Loucy (cell line): ENCODE results near the gene AP1B1.

Source experiments
- EZH2phosphoT487 ChIP-seq: fragments of 200-600 bp; IDR thresholded peaks from 2 replicates; pipeline ENCODE4 v1.6.1; 2018; ENCODE audit warnings: antibody characterized with exemption, mild to moderate bottlenecking, moderate library complexity, borderline replicate concordance
- TF ChIP-seq, protein P1 (sequence below): fragments of 200-600 bp; sonication (generic); conservative IDR thresholded peaks from 2 replicates; pipeline ENCODE4 v1.5.1; 2014; ENCODE audit warnings: mild to moderate bottlenecking, antibody characterized with exemption, low read length

- TF ChIP-seq, protein P1, sequence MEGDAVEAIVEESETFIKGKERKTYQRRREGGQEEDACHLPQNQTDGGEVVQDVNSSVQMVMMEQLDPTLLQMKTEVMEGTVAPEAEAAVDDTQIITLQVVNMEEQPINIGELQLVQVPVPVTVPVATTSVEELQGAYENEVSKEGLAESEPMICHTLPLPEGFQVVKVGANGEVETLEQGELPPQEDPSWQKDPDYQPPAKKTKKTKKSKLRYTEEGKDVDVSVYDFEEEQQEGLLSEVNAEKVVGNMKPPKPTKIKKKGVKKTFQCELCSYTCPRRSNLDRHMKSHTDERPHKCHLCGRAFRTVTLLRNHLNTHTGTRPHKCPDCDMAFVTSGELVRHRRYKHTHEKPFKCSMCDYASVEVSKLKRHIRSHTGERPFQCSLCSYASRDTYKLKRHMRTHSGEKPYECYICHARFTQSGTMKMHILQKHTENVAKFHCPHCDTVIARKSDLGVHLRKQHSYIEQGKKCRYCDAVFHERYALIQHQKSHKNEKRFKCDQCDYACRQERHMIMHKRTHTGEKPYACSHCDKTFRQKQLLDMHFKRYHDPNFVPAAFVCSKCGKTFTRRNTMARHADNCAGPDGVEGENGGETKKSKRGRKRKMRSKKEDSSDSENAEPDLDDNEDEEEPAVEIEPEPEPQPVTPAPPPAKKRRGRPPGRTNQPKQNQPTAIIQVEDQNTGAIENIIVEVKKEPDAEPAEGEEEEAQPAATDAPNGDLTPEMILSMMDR, result no peak
- TF ChIP-seq EZH2phosphoT487, result no peak
Observed at GRCh38 chr22:29319072-29319471, 69.3 kb downstream of the AP1B1 start.
